Heart left ventricle (tissue), 13 donors: ENCODE measurements around the gene DYTN.

Experiments used
- CTCF ChIP-seq, 12 donors: fragments of 200-600 bp; sonication (generic) in 4 of 12; IDR thresholded peaks; one replicate each; pipeline versions ENCODE4 v1.5.0 to v1.8.0; 2018 to 2022; ENCODE audit warnings: antibody characterized with exemption in 12 of 12, mild to moderate bottlenecking in 5 of 12
- POLR2A ChIP-seq, 2 donors: fragments of 450-650 bp; IDR thresholded peaks; one replicate each; pipeline ENCODE4 v1.6.1; 2017; ENCODE audit warnings: antibody characterized with exemption in 2 of 2, mild to moderate bottlenecking in 2 of 2, moderate library complexity in 2 of 2
- donor health status: ischemic (EF 13 %, LVEDD 7.1; RV severe dilation, severe dysfunction).
- donor health status: DM: no; HTN: yes; CAD: no.
- donor health status: DM: no; HTN: no; CAD: no.
- donor health status: ischemic (EF 25% LVEDD 6.9; RV normal size, moderate dysfunction).
- donor health status: ischemic (EF 25% LVEDD 5.7; RV mildly dilated, moderate dysfunction).
- donor health status: ischemic (EF 35%, LVEDD 5.7; RV mildly dilated, moderate dysfunction).
- donor health status: nonischemic (EF 11% LVEDD 7.7; RV severe dilation, severe dysfunction).
- donor health status: DM: yes; HTN: yes; CAD: no.
- donor health status: PGD.
- donor health status: ischemic (EF 29% LVEDD 5.4; RV normal size, mild dysfunction).
- donor health status: nonischemic (EF 23%, LVEDD 6.1; RV moderate dilation, normal function).

GRCh38 chr2:206728277-206729199 is 10.3 kb upstream of the DYTN start:
- TF ChIP-seq CTCF (IDR thresholded peaks at IDR 0.05) (no peak), POLR2A (IDR thresholded peaks at IDR 0.05) (no peak)
